Occipital lobe (tissue), 2 donors: Measurements from ENCODE around the gene NPAS3. TPM values are rescaled to one million over a fixed set of nuclear protein-coding genes. Genes with fewer than 3 reads are reported as not detected.

Experiments
- DNase-seq: peaks from one replicate; lab custom pipeline; 2025; lab: John Stamatoyannopoulos, UW
- total RNA-seq: library from RNA; depleted of rRNA; stranded (reverse); fragments of >200 nt; gene quantifications from one replicate; pipeline ENCODE4 v1.2.3, GENCODE V29; 2014

The NPAS3 gene
- total RNA-seq: 44.6 TPM

DNA sequence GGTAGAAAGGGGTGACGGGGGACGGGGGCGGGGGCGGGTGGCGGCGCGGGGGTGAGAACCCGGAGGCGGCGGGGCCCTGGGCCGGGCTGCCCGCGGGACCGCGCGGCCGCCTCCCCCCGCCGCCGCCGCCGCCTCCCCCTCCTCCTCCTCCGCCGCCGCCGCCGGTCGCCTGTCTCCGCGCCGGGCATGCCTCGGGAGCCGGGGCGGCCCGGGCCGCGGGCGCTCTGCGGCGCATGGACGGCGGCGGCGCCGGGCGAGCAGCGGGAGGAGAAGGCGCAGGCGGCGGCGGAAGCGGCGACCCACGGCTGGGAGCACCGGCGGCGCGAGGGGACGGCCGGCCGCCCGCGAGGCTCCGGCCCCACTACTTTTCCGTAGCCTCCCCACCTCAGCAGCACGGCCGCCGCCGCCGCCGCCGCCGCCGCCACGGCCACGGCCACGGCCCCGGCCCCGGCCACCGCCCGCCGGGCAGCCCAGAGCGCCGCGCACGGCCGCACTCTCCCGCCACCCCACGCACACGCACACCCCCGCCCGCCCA, at the start of gene NPAS3:
Gene NPAS3, plus strand, starts transcription at position 161 of the 535 bp plus-strand sequence.
- DNase-seq: no peak

DNA sequence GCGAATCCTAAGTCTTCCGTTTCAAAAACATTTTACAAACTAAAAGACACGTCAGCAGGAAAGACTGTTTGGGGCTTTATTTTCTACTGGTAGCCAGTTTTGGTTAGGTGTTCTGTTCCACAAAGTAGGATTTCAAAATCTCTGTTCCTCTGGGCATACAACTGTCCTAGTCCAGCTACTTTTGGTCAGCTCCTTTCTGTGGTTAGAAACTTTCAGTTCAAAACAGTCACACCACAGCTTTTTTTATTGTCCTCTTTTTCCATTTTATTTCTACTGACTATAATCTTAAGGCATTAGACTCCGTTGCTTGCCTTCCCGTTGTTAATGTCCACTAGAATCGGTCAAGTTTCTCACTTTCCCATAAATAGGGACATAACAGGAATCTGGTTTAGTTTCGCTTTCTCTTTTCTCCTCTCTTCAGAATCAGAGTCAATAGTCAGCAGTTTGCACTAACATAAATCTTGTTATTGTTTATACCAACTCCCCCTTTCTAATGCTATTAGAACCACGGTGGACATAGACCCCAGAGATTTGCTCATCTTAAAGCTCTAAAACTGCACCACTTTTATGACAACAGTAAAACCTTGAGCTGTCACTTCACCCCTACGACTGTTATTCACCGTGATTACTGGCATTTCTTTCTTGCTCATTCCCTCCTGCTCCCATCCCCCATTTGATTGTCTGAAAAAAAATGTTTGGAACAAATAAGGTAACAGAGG, 41.5 kb upstream of the NPAS3 start:
- DNase-seq: no peak

DNA sequence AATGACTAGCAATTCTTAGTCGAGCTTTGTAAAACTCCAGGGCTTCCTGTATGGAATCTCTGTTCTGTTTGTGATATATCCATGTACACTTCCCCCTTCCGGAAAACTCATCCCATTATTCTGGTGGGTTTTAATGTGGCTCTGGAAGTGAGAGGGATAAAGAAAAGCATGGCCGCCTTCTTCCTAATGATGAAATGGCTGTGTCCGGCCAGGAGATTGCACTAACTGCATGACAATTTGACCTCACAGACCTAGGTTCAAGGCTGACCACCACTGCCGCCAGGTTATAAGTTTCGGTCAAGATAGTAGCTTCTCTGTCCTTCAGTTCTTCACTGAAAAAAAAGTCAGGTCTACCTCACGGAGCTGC, 41.0 kb upstream of the NPAS3 start:
- DNase-seq: no peak

DNA sequence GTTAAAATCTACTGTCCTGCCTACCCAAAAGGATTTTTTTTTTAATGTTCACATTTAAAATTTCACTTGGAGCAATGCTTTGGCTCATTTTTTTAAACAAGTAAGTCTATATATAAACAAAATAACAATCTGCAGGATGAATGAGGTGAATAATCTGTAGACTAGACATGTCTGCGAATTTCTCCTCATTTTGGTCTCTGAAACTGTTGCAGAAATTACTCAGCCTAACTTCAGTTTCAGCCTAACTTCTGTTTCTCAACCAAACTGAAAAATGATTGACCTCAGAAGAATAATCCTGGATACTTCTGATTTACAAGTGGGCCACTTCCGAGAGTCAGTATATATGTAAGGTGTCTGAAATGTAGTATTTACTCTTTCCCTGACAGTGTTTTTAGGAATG, 39.8 kb upstream of the NPAS3 start:
- DNase-seq: no peak

DNA sequence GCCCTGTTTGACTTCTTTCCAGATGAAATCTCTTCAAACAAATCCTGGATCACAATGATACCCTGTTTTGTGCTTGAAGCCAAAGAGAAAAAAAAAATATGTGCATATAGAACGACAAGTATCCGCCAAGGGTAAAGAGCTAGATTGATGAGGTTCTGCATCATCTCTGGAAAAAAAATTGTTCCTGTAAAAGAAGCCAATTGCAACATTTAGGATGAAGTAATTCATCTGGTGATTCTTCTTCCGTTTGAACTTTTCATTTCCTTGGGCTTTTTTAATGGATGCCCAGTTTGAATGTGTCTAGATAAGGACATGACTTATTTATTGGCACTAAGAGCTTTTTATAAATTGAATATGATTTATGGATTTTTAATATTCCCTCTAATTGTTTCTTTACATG, 38.1 kb upstream of the NPAS3 start:
- no peak for DNase-seq

DNA sequence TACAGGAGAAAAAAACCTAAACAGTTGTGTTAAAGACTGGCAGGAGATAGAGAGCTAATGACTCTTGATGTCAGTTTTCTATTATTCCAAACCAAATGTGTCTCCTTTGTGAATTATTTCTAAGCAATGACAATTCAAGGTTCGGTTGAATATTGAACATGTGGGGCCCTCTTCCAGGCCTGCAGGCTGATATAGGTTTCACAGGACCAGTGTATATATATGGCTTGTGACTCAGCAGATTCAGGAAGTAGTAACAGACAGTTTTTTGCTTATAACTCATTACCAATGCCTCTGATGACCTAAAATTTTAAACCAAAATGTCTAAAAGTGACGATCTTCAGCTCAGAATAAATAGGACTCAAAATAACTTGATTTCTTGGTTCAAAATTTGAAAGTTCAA, 33.7 kb upstream of the NPAS3 start:
- DNase-seq: no peak

DNA sequence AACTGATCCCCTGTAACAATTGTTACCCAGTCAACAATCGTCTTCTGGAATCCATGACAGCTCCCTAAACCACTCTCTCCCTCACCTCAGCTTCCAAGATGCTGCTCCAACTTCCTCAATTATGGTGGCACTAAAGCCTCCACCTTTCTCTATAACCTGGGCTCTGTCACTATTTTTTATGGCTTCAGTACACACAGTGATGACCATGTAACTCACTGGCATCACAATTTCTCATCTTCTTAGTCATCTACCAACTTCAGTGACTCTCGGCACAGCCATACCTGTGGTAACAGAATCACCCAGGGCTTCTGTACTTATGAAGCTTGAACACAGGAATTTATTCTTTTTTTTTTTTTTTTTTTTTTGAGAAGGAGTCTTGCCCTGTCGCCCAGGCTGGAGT, 32.0 kb upstream of the NPAS3 start:
- DNase-seq: no peak

DNA sequence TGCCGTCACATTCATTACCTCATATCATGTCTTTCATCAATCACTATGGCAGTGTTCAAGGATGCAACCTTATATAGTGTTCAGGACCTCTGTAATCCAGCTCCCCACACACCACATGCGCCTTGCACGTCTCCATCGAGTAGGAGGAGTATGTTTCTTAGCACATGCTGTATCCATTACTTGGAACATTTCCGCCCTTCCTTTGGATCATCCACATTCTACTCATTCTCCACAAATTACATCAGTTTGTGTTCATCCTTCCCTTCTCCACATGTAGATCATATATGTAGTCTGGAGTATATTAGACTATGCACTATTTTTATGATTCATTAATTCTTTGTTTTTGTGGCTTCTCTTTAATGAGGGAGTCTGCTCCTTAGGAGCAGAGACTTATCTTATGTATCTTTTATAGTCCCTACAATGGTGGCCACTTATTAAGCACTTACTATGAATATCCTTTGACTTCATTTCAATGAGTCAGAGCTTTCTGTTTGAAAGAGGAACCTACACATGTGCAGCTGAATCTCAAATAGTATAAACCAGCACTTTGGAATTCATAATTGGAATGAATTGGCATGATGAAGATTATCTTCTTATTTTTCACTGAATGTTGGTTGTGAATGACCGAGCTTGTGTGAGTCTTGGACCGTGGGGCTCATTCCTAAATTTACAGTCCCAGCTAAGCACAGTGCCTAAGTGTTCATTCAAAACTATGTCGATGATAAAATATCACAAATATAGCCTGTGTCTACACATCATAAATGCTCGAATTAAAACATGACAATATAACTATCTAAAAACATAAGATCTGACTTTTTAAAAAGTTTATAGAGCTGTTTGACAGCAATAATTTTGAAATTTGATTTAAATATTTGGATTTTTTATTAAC, 30.2 kb upstream of the NPAS3 start:
- no peak for DNase-seq

DNA sequence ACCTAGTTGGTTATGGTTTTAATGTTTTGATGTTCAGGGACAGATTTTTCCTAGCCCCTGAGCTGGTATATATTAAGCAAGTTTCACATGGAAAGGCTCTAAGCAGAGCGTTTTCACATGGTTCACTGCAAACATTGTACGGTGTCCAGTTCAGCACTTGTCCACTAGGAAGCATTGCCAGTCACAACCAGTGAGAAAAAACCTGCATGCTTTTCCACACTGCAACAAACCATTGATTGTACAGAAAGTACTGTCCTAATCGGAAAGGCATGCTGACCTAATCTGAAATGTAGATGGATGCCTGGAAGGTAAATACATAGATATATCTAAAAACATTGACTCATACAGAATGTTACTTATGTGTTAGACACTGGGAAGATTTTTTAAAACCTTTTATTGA, 25.0 kb upstream of the NPAS3 start:
- DNase-seq: no peak

DNA sequence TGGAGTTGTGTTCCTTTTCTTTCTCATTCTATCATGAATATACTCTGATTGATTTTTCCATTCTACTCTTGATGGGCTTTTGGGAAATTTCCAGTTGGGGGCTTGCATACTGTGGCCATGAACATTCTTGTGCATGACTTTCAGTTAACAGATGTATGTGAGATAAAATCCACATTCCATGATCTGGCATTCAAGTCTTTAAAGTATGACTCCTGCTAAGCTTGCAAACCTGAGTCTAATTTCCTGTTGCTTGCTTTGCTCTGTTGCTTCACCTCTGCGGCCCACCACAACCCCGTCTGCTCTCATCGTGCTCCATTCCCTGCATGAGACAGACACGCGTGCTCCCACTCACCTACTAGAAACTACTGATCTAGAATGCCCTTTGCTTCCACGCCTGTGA, 24.3 kb upstream of the NPAS3 start:
- no peak for DNase-seq

DNA sequence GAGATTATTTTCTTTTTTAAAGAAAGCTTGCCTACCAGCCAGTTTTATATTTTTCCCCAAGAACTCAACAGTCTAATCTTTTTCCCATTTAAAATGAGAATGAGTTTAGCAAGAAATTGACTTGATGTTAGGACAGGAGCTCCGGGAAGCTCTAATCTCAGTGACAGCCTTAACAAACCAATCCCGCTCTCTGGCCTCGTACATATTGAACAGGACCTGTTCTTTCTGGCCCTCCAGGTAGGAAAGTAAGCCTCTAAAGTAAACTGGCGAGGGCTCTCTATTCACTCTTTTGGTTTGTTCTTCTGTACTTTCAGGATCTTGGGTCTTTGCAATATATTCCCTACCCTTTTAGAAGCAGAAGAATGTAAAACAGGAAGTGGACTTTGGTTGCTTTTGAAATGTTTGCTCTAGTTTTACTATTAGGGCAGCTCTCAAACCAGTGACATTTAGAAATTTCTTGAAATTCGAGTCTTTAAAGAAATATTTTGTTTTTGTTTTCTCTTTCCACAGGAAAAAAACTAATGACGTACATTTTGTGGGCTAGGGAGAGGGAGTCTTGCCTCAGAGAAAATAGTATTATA, 17.9 kb upstream of the NPAS3 start:
- DNase-seq: no peak

DNA sequence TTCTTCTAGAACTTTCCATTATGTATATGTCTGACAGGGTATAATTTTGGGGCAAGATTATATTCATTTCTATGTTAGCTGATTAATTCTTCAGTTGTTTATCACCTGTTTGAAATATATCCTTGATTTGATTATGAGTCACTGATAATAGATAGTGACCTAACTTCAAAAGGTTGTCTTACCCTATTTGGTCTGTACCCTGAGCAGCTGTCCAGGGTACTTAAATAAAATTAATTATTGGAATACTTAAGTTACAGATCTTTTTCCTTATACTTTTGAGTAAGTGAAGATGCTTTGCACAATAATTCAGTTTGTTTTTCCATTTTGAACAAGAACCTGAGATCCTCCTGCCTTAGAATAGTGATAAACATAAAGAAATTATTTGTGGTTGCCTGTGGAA, 13.2 kb upstream of the NPAS3 start:
- DNase-seq: no peak

DNA sequence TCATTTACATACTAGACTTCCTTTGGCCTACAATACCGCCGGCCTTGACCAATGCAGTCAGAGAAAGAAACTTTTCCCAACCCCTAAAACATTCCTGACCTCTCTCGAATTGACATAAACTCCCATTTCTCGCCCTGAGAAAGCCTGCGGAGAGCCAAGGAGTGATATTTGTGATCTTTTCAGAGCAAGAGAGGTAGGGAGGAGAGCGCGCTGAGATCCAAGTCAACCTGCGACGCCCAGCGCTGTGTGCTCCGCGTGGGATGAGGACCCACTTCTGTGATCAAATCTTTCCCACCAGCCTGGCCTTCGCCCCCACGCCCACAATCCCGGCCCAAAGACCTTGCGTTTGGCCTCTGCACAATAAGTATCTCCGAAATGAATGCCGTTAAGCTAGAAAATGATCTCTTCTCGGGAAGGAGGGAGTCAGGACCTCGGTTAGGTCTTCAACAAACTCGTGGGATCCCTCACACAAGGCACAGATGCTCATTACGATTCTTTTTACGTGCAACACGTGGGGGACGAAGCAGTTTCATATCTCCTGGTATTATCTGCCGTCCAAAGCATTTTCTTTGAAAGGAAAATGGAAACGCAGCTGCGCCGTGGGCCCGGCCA, 6.3 kb upstream of the NPAS3 start:
- no peak for DNase-seq

DNA sequence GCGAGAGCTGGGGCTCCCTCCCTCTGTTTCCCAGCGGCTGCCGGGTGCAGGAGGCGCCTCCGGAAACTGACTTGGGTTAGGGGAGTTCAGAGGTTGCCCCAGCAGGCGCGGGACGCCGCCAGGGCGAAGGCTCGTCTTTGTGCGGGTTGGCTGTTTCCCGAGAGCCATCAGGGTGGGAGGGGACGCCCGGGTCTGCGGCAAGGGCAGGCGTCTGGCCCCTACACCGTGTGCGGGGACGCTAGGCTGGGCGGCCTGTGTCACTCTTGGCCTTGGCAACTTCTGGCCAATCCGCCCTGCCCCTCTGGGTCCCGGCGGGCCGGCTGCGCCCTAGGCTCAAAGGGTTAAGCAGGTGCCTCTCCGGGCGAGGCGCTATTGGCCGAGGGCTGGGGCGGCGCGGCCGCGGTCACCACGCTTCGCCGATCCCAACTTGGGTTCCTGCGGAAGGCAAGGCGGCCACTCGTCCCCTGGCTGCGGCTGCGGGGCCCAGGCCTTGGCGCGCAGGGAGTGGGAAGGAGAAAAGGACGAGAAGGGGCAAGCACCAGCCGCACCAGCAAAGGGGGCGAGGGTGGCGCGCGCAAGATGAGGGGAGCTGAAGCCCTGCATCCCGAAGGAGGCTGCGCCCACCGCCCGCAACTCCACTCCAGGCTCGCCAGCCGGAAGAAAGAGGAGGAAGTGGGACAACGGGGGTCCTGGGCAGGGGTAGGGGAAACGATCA, 5.6 kb upstream of the NPAS3 start:
- no peak for DNase-seq

DNA sequence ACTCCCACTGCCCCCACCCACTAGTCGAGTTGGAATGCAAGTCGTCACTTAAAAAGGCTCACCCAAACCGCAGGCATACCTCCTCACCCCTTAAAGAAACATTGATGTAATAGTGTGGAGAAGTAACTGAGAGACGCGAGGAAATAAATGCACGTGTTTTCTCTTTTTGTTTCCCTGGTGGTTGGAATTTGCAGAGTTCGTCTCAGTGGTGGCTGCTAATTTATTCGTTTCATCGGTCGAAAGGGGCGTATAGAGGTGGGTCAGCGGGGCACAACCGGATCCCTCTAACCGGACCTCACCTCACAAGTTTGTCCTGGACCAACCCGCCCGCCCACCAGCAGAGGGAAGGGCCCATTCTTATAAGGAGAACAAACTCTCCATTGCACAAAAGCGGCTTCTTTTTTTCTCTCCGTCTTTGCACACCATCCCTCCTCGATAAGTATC, 5.0 kb upstream of the NPAS3 start:
- no peak for DNase-seq

DNA sequence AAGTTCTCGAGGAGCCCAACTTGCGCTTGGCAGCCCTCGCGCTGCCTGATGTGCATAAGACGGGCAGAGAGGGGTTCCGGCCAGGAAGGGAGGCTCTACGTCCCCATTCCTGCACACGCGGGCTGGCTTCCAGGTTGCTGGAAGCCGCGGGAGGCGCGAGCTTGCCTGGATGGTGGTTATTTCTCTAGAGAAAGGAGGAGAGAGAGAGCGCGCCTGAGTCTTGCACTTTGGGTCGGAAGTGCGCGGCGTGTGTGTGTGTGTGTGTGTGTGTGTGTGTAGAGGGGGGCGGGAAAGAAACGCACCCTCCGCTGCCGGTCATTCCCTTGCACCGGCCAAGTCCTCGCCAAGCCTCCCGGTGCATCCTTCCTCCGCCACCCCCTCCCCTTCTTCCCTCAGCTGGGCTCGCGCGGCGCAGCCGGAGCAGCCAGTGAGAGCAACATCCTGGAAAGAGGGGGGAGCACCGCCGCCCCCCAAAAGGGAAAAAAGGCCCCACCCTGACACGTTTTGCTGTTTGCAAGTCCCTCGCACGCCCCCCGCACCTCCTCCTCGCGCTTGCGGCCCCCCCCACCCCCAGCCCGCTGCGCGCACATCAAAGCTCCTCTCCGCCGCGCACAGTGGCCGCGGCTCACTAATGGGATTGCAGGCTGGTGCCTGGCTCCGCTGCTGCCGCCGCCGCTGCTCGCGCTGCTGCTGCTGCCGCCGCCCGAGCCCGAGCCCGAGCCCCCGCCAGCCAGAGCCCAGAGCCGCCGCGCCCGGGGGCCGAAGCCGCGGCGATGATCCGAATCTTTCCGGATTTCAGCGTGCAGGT, 4.4 kb upstream of the NPAS3 start:
- peak; percentile 78 for DNase-seq

DNA sequence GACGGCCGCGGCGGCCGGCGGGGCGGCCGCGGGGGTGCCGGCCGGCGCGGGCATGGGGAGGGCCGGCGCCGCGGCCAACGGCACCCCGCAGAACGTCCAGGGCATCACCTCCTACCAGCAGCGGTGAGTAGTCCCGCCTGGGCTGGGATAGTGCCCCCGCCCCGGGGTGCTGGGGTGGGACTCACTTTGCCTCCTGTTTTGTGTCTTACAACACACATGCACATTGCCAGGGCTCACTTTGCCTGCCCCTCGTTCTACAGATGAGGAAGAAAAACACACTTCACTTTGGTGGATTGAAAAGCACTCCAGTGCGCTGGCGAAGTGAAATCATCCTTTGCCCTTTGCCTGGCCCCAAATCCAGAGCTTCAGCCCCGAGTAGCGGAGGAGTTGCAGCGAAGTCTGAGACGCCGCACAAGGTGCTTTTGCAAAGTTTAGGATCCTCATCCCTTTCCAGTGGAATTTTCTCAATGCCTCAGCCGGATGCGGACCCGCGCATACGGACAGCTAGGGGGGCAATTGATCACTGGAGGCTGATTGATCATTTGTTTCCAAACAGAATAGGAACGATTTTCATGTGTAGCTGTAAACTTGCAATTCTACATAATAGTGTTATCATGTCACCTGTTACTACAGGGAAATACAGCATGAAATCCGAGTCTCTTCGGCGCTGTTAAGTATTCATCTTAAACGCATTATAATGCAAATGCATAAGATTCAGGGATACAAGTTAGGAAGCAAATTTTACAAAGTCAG, 3.6 kb upstream of the NPAS3 start:
- no peak for DNase-seq

DNA sequence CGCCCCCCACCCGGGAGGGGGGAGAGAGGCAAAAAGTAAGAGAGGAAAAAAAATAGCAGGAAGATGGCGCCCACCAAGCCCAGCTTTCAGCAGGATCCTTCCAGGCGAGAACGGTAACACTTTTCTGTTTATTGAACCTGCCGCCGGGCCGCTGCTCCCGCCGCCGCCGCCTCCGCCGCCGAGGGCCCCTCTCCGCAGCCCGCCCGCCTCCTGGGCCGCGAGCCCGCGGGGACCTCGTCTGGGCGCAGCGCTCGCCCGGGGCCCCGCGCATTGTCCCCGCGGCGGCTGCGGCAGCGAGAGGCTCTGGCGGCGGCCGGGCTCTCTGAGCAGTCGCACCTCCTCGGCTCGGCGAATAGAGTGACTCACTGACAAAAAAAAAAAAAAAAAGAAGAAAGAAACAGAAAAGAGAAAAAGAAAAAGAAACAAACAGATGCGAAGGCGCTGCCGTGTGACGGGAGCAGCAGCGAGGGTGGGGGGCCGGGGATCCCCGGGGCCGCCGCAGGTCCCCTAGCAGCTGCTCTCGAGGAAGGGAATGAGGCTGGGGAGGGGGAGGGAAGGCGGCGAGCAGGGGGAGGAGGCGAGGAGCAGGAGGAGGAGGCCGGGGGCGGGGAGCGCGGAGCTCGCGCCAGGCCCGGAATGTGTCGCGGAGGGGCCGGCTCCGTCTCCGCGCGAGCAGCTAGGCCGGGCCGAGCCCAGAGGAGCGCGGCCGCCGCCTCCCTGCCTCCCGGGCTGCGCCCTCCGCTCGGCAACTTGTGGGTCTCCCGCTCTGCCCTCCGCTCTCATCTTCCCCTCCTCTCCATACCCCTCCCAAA, 781 bp downstream of the NPAS3 start:
- peak; percentile 69 for DNase-seq
